Neuronal stem cell (in vitro differentiated cells): ENCODE results near the gene PRPF18.

ENCODE experiments used
- DNase-seq: peaks from one replicate; pipeline ENCODE4 v3.0.0-alpha.2; 2013; ENCODE audit warnings: low spot score
- H2AFZ ChIP-seq: one replicate; pipeline ENCODE4 v1.6.1; 2013; ENCODE audit warnings: mild to moderate bottlenecking, low read length, inconsistent platforms
- H2AK5ac ChIP-seq: 2 replicates; pipeline ENCODE4 v1.6.1; 2013; ENCODE audit warnings: low read depth, mild to moderate bottlenecking, inconsistent platforms, low read length, moderate library complexity, mixed read lengths
- H2BK120ac ChIP-seq: 2 replicates; pipeline ENCODE4 v1.6.1; 2013; ENCODE audit warnings: low read depth, mild to moderate bottlenecking, inconsistent platforms, low read length, moderate library complexity, mixed read lengths
- H2BK12ac ChIP-seq: one replicate; pipeline ENCODE4 v1.6.1; 2013; ENCODE audit warnings: low read length, inconsistent platforms
- H2BK15ac ChIP-seq: 2 replicates; pipeline ENCODE4 v1.6.1; 2013; ENCODE audit warnings: mild to moderate bottlenecking, low read length, inconsistent platforms, mixed read lengths
- H2BK5ac ChIP-seq: one replicate; pipeline ENCODE4 v1.6.1; 2013; ENCODE audit warnings: inconsistent platforms, mild to moderate bottlenecking, low read length, moderate library complexity
- H3K14ac ChIP-seq: one replicate; pipeline ENCODE4 v1.6.1; 2013; ENCODE audit warnings: low read length, inconsistent platforms
- H3K18ac ChIP-seq: 2 replicates; pipeline ENCODE4 v1.6.1; 2013; ENCODE audit warnings: low read length, inconsistent platforms
- H3K23ac ChIP-seq: 2 replicates; pipeline ENCODE4 v1.6.1; 2013; ENCODE audit warnings: low read depth, mild to moderate bottlenecking, mixed read lengths, low read length, inconsistent platforms; ENCODE audit not compliant: poor library complexity
- H3K27ac ChIP-seq: replicated peaks from 3 replicates; pipeline ENCODE4 v1.5.1; 2013; ENCODE audit warnings: low read length, inconsistent platforms
- H3K27me3 ChIP-seq, 3 experiments: 2 replicates each; pipeline ENCODE4 v1.6.1; 2013; ENCODE audit warnings: low read length in 3 of 3, mild to moderate bottlenecking in 2 of 3, inconsistent platforms in 1 of 3, low read depth in 1 of 3, mixed read lengths in 1 of 3, moderate library complexity in 1 of 3; ENCODE audit not compliant: control insufficient read depth in 3 of 3, insufficient read depth in 3 of 3
- H3K36me3 ChIP-seq, 2 donors: replicated peaks in 1 of 2; 2 replicates each; pipeline ENCODE4 v1.6.1; 2013; ENCODE audit warnings: low read length in 2 of 2; ENCODE audit not compliant: control insufficient read depth in 2 of 2, insufficient read depth in 2 of 2
- H3K4ac ChIP-seq: 2 replicates; pipeline ENCODE4 v1.6.1; 2013; ENCODE audit warnings: inconsistent platforms, mild to moderate bottlenecking, low read length, moderate library complexity
- H3K4me1 ChIP-seq, 2 donors: 1 replicate in 1 of 2; 2 replicates in 1 of 2; pipeline ENCODE4 v1.6.1; 2013; ENCODE audit warnings: low read length in 2 of 2, low read depth in 1 of 2; ENCODE audit not compliant: control insufficient read depth in 2 of 2, insufficient read depth in 1 of 2
- H3K4me2 ChIP-seq: one replicate; pipeline ENCODE4 v1.6.1; 2013; ENCODE audit warnings: mild to moderate bottlenecking, low read length, inconsistent platforms; ENCODE audit not compliant: insufficient read depth, poor library complexity, severe bottlenecking
- H3K4me3 ChIP-seq, 2 donors: 2 replicates each; pipeline ENCODE4 v1.5.1; 2013; ENCODE audit warnings: low read length in 2 of 2, mild to moderate bottlenecking in 2 of 2, inconsistent platforms in 1 of 2, moderate library complexity in 1 of 2
- H3K79me1 ChIP-seq: one replicate; pipeline ENCODE4 v1.6.1; 2013; ENCODE audit warnings: low read depth, mild to moderate bottlenecking, inconsistent platforms, low read length, moderate library complexity
- H3K9ac ChIP-seq: one replicate; pipeline ENCODE4 v1.6.1; 2013; ENCODE audit warnings: mild to moderate bottlenecking, low read depth, low read length, inconsistent platforms; ENCODE audit not compliant: poor library complexity
- H3K9me3 ChIP-seq, 2 donors: replicated peaks in 1 of 2; 2 replicates each; pipeline versions ENCODE3 to v1.6.1; 2013; ENCODE audit warnings: low read length in 2 of 2, mild to moderate bottlenecking in 2 of 2, inconsistent platforms in 1 of 2, low read depth in 1 of 2, mixed read lengths in 1 of 2, moderate library complexity in 1 of 2; ENCODE audit not compliant: control insufficient read depth in 2 of 2, insufficient read depth in 1 of 2
- H4K8ac ChIP-seq: one replicate; pipeline ENCODE4 v1.6.1; 2013; ENCODE audit warnings: low read depth, mild to moderate bottlenecking, inconsistent platforms, low read length, moderate library complexity
- H4K91ac ChIP-seq: one replicate; pipeline ENCODE4 v1.6.1; 2013; ENCODE audit warnings: low read length, low read depth, mild to moderate bottlenecking, inconsistent platforms; ENCODE audit not compliant: poor library complexity
- WGBS, 2 donors: extraction: QIAGEN DNeasy Blood & Tissue Kit; methylation state at CpG; one replicate each; pipeline ENCODE4 v1.1.7; 2013; ENCODE audit warnings: missing lambda C conversion rate in 2 of 2, mixed read lengths in 1 of 2; ENCODE audit not compliant: insufficient read length in 2 of 2, insufficient replicate concordance in 1 of 2; ENCODE audit errors: extremely low coverage in 2 of 2; 5-methylcytosine and 5-hydroxymethylcytosine counted together

Gene PRPF18

GRCh38 chr10:13659887-13660550 lies 73.3 kb downstream of the PRPF18 start:
- WGBS, 2 donors: no CpG with 5 or more reads among the region's 19 CpGs
- peak overlapping the region; percentile 18 for H3K27ac ChIP-seq
- peaks cover 23 to 96% of the 10 kb centered on the region in 2 donors for H3K36me3 ChIP-seq
- H2AFZ ChIP-seq: no peak overlapping the region
- H3K14ac ChIP-seq: no peak overlapping the region
- H4K91ac ChIP-seq: no peak overlapping the region
- H4K8ac ChIP-seq: no peak overlapping the region
- no peak overlapping the region for H3K4me3 ChIP-seq
- H3K4me2 ChIP-seq: no peak overlapping the region
- H3K18ac ChIP-seq: no peak overlapping the region
- no peak overlapping the region for H2BK5ac ChIP-seq
- no peak overlapping the region for H2BK120ac ChIP-seq
- DNase-seq: peak; percentile 48
- no peaks in the 10 kb centered on the region for H3K79me1 ChIP-seq
- no peaks in the 10 kb centered on the region for H3K27me3 ChIP-seq
- H3K9ac ChIP-seq: no peak overlapping the region
- H2AK5ac ChIP-seq: no peak overlapping the region
- peaks cover 0 to 14% of the 10 kb centered on the region in 2 donors for H3K4me1 ChIP-seq
- no peak overlapping the region for H2BK12ac ChIP-seq
- H3K9me3 ChIP-seq: no peaks in the 10 kb centered on the region
- H3K4ac ChIP-seq: no peak overlapping the region
- no peak overlapping the region for H3K23ac ChIP-seq
- H2BK15ac ChIP-seq: no peak overlapping the region

- Histone ChIP-seq H3K4me2 (no peak overlapping the region), H3K4ac (no peak overlapping the region), H2BK5ac (no peak overlapping the region), H3K14ac (no peak overlapping the region), H4K8ac (no peak overlapping the region), H3K79me1 (no peaks in the 10 kb centered on the region), H2AK5ac (no peak overlapping the region), H3K27me3 (no peaks in the 10 kb centered on the region), H3K4me3 (no peak overlapping the region), H3K9me3 (no peaks in the 10 kb centered on the region), H4K91ac (no peak overlapping the region), H2BK120ac (no peak overlapping the region), H3K36me3 (peaks cover 23 to 96% of the 10 kb centered on the region in 2 donors), H3K18ac (no peak overlapping the region), H2AFZ (no peak overlapping the region), H3K4me1 (peaks cover 0 to 14% of the 10 kb centered on the region in 2 donors), H3K23ac (no peak overlapping the region), H2BK12ac (no peak overlapping the region), H3K27ac (peak overlapping the region; percentile 18), H3K9ac (no peak overlapping the region), H2BK15ac (no peak overlapping the region)
- no peak for DNase-seq
- WGBS, 2 donors: no CpG with 5 or more reads among the region's 7 CpGs
These were observed 73.8 kb downstream of the PRPF18 start for GRCh38 chr10:13660551-13660920.

- no peaks in the 10 kb centered on the region for H3K79me1 ChIP-seq
- no peak overlapping the region for H3K4me3 ChIP-seq
- no peak overlapping the region for H2BK120ac ChIP-seq
- no peaks in the 10 kb centered on the region for H3K27me3 ChIP-seq
- H3K14ac ChIP-seq: no peak overlapping the region
- peaks cover 28 to 96% of the 10 kb centered on the region in 2 donors for H3K36me3 ChIP-seq
- WGBS, 2 donors: no CpG with 5 or more reads among the region's 8 CpGs
- no peak overlapping the region for H2BK12ac ChIP-seq
- H3K9ac ChIP-seq: no peak overlapping the region
- no peak overlapping the region for H3K23ac ChIP-seq
- H3K4ac ChIP-seq: no peak overlapping the region
- H2BK15ac ChIP-seq: no peak overlapping the region
- DNase-seq: no peak
- H4K8ac ChIP-seq: no peak overlapping the region
- no peak overlapping the region for H3K4me2 ChIP-seq
- H3K9me3 ChIP-seq: no peaks in the 10 kb centered on the region
- no peak overlapping the region for H2AFZ ChIP-seq
- no peak overlapping the region for H2AK5ac ChIP-seq
- peaks cover 0 to 14% of the 10 kb centered on the region in 2 donors for H3K4me1 ChIP-seq
- H2BK5ac ChIP-seq: no peak overlapping the region
- no peak overlapping the region for H3K18ac ChIP-seq
- H4K91ac ChIP-seq: no peak overlapping the region
- H3K27ac ChIP-seq: peak overlapping the region; percentile 36
These were observed 74.5 kb downstream of the PRPF18 start for GRCh38 chr10:13661256-13661655.

- H3K4me2 ChIP-seq: no peak overlapping the region
These were observed 78.9 kb downstream of the PRPF18 start for GRCh38 chr10:13665516-13666262.

More at GRCh38 chr10:13665516-13666262, 78.9 kb downstream of the PRPF18 start:
- Histone ChIP-seq H3K4ac (no peak overlapping the region), H3K18ac (no peak overlapping the region), H3K4me1 (peaks cover 0 to 17% of the 10 kb centered on the region in 2 donors), H3K79me1 (no peaks in the 10 kb centered on the region), H3K23ac (peak overlapping the region; percentile 8), H4K91ac (no peak overlapping the region), H2AFZ (no peak overlapping the region), H3K27me3 (no peaks in the 10 kb centered on the region), H2AK5ac (no peak overlapping the region), H4K8ac (no peak overlapping the region), H2BK12ac (no peak overlapping the region), H3K9me3 (peaks cover 2 to 7% of the 10 kb centered on the region in 2 donors), H3K9ac (no peak overlapping the region), H2BK15ac (no peak overlapping the region), H3K4me3 (no peak overlapping the region), H2BK120ac (no peak overlapping the region), H3K27ac (no peak overlapping the region), H3K36me3 (peaks cover 24 to 98% of the 10 kb centered on the region in 2 donors), H3K14ac (no peak overlapping the region), H2BK5ac (no peak overlapping the region)
- no CpG with 5 or more reads among the region's 20 CpGs for WGBS, 2 donors
- no peak for DNase-seq
